GM12865 (cell line): ENCODE measurements around the gene PRLR.
A peak's percentile ranks its signal among the peaks of the same experiment; 100 is the strongest.

Source experiments
- DNase-seq: peaks from one replicate; pipeline ENCODE4 v3.0.0; 2010; ENCODE audit warnings: low read depth
- H3K4me3 ChIP-seq: 2 replicates; pipeline ENCODE4 v1.5.1; 2011; ENCODE audit warnings: mild to moderate bottlenecking, low read depth, low read length, control low read depth
- CTCF ChIP-seq: IDR thresholded peaks from 2 replicates; pipeline ENCODE4 v1.5.1; 2011; ENCODE audit warnings: low read length, control low read depth, low read depth, inconsistent platforms; ENCODE audit not compliant: insufficient read depth; ENCODE audit errors: missing control alignments

The PRLR gene

GRCh38 chr5:35023391-35024178, 206.7 kb downstream of the PRLR start:
- TF ChIP-seq CTCF = no peak
- no peak overlapping the region for H3K4me3 ChIP-seq
- no peak for DNase-seq

GRCh38 chr5:35016174-35017051, 213.9 kb downstream of the PRLR start:
- no peak for TF ChIP-seq CTCF
- peak; percentile 65 for DNase-seq
- no peak overlapping the region for H3K4me3 ChIP-seq

GRCh38 chr5:35015063-35015462, 215.2 kb downstream of the PRLR start:
- H3K4me3 ChIP-seq = no peak overlapping the region
- DNase-seq = no peak
- TF ChIP-seq CTCF = no peak

GRCh38 chr5:35012796-35013195, 217.5 kb downstream of the PRLR start:
- H3K4me3 ChIP-seq = no peak overlapping the region
- no peak for DNase-seq
- TF ChIP-seq CTCF = no peak

- no peak overlapping the region for H3K4me3 ChIP-seq
- no peak for DNase-seq
- no peak for TF ChIP-seq CTCF
Observed at GRCh38 chr5:35012365-35012764, 217.9 kb downstream of the PRLR start.

GRCh38 chr5:35010676-35011075, 219.6 kb downstream of the PRLR start:
- DNase-seq = no peak
- TF ChIP-seq CTCF = no peak

More at GRCh38 chr5:35010676-35011075, 219.6 kb downstream of the PRLR start:
- no peak overlapping the region for H3K4me3 ChIP-seq
